GM19023 (cell line): ENCODE data around the gene ATM.
"Not testable (repeated sequence)": the region's sequence is repeated elsewhere in the genome, so short reads cannot be mapped to it uniquely, and the experiment has no call there.

Experiments
- ATAC-seq: cut with Tn5 transposase; IDR thresholded peaks from one replicate; pipeline ENCODE4 v1.9.1; 2021; ENCODE audit warnings: mild to moderate bottlenecking, moderate library complexity; ENCODE audit not compliant: unreplicated experiment

ATM gene

DNA sequence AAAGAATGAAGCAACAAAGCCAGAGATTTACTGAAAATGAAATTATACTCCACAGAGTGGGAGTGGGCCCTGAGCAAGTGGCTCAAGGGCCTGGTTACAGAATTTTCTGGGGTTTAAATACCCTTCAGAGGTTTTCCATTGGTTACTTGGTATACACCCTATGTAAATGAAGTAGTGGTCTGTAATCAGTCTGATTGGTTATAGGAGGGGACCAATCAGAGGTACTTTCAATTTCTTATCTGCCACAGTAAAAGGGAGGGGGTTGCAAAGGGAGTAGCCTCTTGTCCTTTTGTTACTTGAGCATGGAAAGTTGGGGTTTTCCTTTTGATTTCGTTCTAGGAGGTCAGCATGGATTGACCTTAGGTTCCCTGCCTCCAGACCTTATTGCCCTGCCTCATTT, 63.5 kb downstream of the ATM start:
- ATAC-seq: no peak

DNA sequence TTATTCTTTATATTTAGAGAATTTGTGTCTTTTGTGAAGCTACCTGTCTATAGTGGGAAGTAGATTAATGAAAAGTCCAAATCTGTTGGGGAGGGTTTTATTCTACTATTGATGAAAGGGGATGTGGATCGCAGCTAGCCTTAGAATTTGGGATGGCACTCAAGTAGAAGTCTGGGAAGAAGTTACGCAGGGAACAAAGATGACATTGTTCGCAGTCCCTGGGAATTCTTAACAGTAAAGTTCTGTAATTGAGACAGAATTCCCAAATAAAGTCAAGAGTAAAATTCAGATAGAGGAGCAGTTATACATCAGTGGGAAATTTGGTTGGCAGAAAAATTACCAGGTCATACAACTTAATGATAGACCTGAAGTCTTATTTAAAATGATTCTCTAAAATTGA, 64.1 kb downstream of the ATM start:
- ATAC-seq: no peak

DNA sequence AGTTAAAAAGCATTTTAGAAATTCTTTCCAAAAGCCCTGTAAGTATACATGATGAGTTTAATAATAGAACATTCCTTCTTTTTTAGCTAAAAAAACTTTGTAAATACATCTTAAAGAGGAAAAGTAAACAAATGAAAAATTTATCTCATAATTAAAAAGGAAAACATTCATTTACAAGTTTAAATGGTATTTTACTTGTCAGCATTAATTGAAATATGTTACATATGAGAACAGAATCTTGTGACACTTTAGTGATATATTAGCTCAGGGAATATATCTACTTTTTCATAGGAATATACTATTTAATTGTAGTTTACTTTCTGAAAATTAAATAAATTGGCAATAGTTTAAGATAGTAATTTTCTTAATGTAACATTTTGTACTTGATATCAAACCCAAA, 66.2 kb downstream of the ATM start:
- not testable (repeated sequence) for ATAC-seq

DNA sequence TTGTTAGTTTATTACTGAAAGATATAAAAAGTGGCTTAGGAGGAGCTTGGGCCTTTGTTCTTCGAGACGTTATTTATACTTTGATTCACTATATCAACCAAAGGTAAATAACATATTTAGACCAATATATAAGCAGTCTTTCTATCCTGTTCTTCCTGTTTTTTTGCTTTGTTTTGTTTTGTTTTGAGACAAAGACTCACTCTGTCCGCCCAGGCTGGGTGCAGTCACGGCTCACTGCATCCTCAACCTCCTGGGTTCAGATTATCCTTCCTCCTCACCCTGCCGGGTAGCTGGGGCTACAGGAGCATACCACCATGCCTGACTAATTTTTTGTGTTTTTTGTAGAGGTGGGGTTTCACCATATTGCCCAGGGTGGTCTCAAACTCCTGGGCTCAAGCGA, 66.8 kb downstream of the ATM start:
- no peak for ATAC-seq

DNA sequence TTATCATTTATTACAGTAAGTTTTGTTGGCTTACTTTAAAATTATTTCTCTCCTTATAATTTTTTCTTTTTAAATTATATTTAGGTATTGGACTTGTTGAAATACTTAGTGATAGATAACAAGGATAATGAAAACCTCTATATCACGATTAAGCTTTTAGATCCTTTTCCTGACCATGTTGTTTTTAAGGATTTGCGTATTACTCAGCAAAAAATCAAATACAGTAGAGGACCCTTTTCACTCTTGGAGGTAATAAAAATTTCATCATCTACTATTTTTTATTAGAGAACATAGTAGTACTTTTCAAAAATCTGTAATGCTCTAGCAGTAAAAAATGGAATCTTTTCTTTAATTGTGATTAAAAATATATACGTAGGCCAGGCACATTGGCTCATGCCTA, 70.4 kb downstream of the ATM start:
- ATAC-seq: no peak

DNA sequence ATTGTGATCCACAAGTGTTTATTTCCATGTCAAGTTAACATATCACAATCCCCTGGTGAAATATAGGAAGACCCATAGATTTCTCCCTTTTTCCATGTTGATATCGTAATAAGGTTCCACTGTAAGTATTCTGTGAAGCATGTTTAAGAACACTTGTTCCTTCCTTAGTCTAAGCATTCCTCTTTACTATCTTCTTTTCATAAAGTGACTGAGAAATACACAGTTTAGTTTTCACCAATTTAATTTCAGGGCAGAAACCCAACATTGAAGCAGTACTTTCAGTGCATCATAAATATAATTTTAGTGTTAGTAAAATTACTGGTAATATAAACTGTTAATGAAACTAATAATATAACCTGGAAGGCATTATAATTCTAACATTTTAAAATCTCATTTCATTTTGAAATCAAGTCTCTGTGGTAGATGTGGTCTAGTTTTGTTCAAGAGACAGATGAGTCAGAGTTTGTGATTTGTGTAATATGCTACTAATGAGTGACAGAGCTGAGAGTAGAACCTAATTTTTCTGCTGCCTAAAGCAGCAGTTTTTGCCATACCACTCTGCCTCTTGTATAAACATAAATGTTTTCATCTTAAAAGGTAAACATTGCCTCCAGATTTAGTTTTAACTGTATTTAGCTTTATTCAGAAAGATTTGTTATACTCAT, 79.4 kb downstream of the ATM start:
- peak; percentile 69 for ATAC-seq

DNA sequence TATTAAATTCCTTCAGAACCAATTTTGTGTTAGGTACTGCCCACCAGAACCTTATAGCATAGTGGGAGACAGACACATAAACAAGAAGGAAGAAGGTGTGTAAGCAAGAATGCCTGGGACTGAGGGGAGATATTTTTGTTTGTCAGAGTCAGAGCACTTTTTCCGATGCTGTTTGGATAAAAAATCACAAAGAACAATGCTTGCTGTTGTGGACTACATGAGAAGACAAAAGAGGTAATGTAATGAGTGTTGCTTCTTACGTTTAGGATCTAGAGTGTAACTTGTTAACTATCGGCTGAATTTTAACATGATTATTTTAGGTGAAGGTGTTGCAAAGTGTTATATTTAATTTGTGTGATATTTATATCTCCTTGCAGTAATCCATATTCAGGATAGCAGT, 84.9 kb downstream of the ATM start:
- ATAC-seq: no peak

DNA sequence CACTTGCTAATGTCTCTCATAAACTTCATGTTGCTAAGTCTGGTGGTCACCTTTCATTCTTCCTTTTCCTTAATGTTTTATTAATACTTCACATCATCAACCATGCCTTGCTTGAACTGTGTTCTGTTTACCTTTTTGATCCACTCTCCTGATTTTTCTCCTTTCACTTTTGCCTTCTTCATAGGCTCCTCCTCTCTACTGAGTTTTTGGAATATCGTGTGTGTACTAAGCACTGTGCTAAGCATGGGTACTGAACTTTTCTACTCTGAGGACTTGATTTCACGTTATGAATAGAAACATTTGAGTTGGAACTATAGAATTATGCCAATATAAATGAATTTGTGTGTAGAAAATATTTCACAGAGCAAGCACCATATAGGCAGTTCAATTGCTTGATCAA, 90.6 kb downstream of the ATM start:
- no peak for ATAC-seq

DNA sequence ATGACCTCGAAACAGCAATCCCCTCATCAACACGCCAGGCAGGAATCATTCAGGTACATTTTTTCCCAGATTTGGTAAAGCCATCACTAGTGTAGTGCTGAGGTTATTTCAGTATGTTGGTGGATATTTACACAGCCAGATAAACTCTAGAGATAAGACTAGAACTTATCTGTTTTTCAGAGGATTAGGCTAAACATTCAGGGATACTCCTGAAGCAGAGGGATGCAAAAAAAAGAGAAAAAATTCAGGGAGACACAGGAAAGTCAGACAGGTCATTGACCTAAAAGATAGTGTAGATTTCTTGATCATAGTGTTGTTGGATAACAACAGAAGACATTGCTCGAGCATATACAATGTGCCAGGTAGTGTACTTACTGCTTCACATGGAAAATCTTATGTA, 93.2 kb downstream of the ATM start:
- no peak for ATAC-seq

DNA sequence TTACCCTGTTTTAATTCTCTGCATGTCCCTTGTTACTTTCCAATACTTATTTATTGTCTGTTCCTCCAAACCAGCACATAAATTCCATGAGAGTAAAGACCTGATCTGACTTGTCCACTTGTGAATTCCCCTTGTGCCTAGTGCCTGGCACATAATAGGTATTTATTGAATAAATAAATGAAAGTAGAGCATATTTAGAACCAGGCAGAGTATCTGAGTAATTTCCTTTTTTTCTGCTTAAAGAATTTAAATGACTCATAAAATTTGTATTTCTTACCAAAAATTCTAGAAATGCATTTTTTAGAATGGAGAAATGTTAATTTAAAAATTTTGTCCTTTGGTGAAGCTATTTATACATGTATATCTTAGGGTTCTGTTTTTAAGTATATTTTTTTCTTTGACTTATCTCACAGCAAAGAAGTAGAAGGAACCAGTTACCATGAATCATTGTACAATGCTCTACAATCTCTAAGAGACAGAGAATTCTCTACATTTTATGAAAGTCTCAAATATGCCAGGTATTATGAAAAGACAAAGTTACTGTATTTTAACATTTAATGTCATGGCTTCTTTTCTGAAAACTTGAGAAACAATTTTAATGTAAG, 96.8 kb downstream of the ATM start:
- ATAC-seq: no peak

DNA sequence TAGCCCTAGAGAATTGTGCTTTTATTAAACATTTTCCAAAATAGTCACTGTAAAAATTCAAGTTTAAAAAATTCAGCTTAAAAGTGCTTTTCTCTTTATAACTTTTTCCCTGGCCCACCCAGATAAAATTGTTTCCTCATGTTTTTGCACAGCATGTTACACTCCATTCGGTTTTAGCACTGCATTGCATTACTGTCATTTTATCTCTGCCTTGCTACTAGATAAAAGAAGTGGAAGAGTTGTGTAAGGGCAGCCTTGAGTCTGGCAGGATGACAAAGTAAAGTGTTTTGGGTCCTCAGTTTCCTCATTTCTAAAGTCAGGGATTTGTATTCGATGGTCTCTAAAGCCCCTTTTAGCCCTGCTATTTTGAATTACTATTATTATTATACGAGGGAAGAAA, 99.8 kb downstream of the ATM start:
- no peak for ATAC-seq

DNA sequence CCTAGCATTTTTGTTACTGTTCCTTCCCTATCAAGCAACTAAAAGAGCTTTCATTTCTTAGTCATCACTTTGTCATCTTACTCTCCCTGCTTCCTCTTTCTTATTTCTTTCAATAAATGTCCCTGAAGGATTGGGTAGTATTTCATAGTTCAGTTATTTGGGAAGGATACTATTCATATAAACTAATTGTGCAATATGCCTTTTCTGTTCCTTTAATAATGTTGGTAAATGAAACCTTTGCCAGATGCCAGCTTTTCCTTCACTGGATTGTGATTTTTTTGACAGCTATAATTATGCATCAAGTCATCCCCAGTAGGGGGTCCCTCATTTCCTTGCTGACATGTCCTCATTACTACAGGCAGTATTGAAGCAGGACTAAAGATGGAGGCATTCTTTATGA, 101.7 kb downstream of the ATM start:
- no peak for ATAC-seq

DNA sequence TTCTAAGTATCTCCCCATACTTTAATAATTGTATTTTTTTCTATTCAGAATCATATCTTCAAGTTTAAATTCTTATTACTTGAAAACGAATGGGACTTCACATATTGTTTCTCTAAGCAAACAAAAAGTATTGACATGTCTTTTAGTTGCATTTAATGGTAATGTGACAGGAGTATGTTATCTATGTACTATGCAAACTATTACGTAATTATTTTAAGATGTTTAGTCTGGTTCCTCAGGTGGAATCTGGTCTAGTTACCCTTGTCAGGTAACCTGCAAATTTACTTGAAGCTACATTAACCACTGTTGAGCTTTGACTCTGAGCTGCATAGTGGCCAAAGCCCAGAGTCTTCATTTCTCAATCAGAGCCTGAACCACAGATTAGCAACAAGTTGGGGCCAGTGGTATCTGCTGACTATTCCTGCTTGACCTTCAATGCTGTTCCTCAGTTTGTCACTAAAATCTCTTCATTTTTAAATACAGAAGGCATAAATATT, 110.6 kb downstream of the ATM start:
- no peak for ATAC-seq

DNA sequence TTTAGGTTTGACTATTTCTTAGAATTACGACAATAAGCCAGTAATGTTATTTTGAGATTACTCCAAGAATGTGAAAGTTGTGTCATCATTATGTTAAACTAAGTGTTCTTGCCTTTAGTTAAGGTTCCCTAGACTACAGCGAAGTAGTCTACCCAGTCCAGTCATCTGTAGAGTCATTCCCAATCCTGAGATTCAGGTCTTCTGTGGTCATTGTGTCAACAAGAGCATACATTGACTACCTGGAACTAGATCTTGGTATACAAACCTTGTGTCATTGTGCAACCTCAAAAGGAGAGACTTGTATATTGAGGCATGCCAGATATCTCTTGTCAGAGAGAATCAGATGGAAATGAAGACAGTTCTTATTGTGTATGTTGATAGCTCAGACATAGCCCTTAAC, 115.9 kb downstream of the ATM start:
- no peak for ATAC-seq

DNA sequence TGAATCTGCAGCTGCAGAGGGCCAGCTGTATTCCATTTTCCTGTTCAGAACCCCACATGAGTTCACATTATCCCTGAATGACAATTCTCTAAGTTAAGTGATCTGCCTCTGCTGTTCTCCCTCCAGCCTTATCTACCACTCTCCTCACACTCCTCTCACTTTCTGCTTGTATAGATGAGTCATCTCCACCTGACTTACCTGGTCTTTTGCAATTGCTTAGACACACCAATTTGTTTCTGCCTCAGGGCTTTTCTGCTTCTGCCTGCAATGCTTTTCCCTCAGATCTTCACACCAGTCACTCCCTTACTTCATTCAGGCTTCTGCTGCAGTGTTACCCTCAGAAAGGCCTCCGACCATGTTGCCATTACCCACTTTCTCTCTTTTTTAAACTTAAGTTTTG, 118.1 kb downstream of the ATM start:
- no peak for ATAC-seq

DNA sequence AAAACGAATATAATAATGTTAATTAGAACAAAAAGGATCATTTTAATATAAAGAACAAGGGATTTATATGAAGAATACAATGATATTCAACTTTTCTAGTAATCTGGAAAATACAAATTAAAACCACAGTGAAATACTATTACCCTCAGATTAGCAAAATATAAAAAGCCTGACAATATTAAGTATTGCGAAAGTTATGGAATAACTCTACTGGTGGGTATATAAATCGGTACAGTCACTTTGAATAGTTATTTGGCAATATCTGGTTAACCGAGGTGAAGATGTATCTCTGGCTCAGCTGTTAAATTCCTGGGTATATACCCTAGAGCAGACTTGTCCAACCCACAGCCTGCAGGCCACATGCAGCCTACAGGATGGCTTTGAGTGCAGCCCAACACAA, 118.8 kb downstream of the ATM start:
- no peak for ATAC-seq

DNA sequence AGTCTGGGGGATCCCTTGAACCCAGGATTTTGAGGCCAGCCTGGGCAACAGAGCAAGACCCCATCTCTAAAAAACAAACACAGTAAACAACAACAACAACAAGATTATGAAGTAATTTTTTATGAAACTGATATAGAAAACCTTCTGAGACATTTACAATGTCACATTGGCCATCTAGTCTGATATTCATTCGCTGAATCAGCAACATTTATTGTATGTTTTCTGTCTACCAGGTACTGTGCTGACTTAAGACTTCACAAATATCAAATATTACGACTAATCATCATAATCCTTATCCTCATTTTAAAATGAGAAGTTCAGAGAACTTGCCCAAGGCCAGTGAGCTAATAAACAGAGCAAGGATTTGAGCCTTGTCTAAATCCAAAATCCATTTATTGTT, 120.8 kb downstream of the ATM start:
- ATAC-seq: no peak

DNA sequence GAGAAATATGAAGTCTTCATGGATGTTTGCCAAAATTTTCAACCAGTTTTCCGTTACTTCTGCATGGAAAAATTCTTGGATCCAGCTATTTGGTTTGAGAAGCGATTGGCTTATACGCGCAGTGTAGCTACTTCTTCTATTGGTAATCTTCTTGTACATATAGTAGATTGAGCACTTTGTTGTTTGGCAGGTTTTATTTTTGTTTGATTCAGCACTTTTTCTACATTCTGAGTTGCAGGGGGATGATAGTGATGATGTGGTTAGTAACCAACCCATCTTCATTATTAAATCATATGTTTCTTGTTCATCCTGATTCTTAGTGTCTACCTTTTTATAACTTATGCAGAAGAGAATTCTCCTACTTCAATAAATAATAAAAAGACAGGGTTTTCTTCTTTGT, 122.9 kb downstream of the ATM start:
- ATAC-seq: no peak

DNA sequence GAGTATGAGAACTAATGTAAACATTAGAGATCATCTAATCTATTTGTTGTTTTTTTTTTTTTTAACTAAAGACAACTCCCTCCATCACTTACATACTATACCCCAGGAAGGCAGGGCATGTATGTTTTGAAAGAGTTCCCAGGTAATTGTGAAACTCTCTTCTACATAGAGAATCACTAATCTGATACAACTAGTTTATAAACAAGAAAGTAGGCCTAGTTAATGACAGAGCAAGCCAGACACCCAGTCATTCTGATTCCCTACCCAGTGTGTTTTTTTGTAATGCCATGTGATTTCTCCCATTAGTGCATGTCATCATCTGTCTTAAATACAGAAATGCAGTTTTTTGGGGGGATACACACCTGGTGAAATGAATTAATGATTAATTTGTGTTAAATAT, 123.6 kb downstream of the ATM start:
- ATAC-seq: no peak

DNA sequence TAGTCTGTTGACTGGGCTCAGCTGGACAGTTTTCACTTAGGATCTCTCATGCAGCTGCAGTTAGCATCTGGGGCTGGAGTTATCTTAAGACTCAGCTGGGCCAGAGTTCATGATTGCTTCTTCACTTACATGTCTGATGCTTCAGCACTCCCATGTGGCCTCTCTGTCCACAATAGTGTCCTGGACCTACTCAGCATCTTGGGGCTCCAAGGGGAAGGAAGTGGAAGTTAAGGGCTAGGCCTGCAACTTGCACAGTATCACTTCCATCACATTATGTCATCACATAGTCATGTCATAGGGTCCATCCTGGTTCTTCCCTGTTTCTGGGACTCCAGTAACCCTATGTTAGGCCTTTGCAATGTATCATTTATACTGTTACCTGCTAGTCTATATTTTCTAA, 128.6 kb downstream of the ATM start:
- ATAC-seq: no peak

DNA sequence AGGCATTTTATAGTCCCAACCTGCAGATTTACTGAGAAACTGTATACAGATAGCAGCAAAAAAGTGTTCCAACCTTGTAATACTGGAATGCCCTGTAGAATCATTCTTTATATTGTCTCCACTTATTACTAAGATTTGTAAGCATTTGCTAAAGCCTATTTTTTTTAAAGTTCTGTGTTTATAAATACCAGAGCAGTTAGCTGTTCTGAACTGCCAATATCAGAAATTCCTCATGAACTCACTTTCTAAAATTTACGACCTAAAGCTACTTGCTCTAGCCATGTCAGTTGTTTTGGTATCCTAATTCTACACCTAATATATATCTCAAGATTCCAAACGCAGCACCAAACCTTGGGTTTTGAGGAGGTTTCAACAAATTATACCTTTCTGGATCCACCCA, 141.3 kb downstream of the ATM start:
- ATAC-seq: no peak

DNA sequence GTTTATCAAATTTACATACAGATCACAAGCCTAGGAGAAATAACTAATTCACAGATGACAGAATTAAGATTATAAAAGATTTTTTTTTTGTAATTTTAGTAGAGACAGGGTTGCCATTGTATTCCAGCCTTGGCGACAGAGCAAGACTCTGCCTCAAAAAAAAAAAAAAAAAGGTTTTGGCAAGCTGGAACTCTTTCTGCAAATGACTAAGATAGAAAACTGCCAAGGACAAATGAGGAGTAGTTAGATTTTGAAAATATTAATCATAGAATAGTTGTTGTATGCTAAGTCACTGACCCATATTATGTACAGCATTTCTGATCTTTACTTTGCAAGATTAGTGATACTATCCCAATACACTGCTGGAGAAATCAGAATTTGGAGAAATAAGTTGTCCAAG, 145.3 kb downstream of the ATM start:
- ATAC-seq: no peak

DNA sequence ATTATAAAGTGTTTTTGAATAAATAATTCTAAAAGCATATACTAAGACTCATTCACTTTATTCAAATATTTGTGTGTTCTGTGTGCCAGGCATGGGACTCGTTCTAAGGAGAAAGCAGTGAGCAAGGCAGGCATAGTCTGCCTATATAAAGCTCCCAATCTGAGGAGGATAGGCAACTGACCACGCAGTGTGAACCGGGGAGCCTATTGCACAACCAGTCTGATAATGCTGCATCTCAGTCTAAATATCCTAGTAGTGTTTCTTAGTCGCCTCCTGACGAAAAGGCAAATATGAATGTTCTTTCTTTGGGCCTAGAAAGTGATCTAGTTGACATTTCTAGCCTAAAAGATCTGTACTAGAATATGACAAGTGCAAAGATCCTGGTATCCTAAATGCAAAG, 146.2 kb downstream of the ATM start:
- no peak for ATAC-seq
